ENCODE data around the gene TTC7B. TPM values are rescaled to one million over a fixed set of nuclear protein-coding genes. Genes with fewer than 3 reads are reported as not detected.

TTC7B gene
- total and polyA plus RNA-seq, 2 experiments from 2014 or later: 68.1 to 75.8 TPM

GRCh38 chr14:90520326-90520725, 295.9 kb downstream of the TTC7B start:
- H3K36me3 ChIP-seq: no peaks in the 10 kb centered on the region
- H3K4me1 ChIP-seq (ENCODE audit: low read depth): peaks cover 18% of the 10 kb centered on the region
- no peak for TF ChIP-seq CTCF (IDR thresholded peaks at IDR 0.05; ENCODE audit: low read depth, low read length)
- no peaks in the 10 kb centered on the region for H3K27me3 ChIP-seq
- no peaks in the 10 kb centered on the region for H3K9me3 ChIP-seq (ENCODE audit: low read depth)
- no peak for DNase-seq (ENCODE audit: low read depth in 1 of 2, low spot score in 1 of 2)
- no peak overlapping the region for H3K4me3 ChIP-seq
- H3K27ac ChIP-seq: no peak overlapping the region

- H3K4me1 ChIP-seq (ENCODE audit: low read depth): peaks cover 10% of the 10 kb centered on the region
- TF ChIP-seq CTCF (IDR thresholded peaks at IDR 0.05; ENCODE audit: low read depth, low read length): no peak
- DNase-seq (ENCODE audit: low read depth in 1 of 2, low spot score in 1 of 2): no peak
Measured at GRCh38 chr14:90519262-90519920, 296.8 kb downstream of the TTC7B start.

GRCh38 chr14:90518941-90519256, 297.3 kb downstream of the TTC7B start:
- Histone ChIP-seq H3K9me3 (ENCODE audit: low read depth) (no peaks in the 10 kb centered on the region), H3K4me3 (no peak overlapping the region), H3K4me1 (ENCODE audit: low read depth) (peaks cover 5% of the 10 kb centered on the region), H3K36me3 (no peaks in the 10 kb centered on the region), H3K27ac (no peak overlapping the region), H3K27me3 (no peaks in the 10 kb centered on the region)
- TF ChIP-seq CTCF (IDR thresholded peaks at IDR 0.05; ENCODE audit: low read depth, low read length): peak; percentile 60
- DNase-seq (ENCODE audit: low read depth in 1 of 2, low spot score in 1 of 2): peak in 1 of 2 donors; percentile 45

More at GRCh38 chr14:90519262-90519920, 296.8 kb downstream of the TTC7B start:
- H3K27ac ChIP-seq: no peak overlapping the region
- H3K36me3 ChIP-seq: no peaks in the 10 kb centered on the region
- H3K9me3 ChIP-seq (ENCODE audit: low read depth): no peaks in the 10 kb centered on the region
- H3K4me3 ChIP-seq: no peak overlapping the region
- H3K27me3 ChIP-seq: no peaks in the 10 kb centered on the region

DNA sequence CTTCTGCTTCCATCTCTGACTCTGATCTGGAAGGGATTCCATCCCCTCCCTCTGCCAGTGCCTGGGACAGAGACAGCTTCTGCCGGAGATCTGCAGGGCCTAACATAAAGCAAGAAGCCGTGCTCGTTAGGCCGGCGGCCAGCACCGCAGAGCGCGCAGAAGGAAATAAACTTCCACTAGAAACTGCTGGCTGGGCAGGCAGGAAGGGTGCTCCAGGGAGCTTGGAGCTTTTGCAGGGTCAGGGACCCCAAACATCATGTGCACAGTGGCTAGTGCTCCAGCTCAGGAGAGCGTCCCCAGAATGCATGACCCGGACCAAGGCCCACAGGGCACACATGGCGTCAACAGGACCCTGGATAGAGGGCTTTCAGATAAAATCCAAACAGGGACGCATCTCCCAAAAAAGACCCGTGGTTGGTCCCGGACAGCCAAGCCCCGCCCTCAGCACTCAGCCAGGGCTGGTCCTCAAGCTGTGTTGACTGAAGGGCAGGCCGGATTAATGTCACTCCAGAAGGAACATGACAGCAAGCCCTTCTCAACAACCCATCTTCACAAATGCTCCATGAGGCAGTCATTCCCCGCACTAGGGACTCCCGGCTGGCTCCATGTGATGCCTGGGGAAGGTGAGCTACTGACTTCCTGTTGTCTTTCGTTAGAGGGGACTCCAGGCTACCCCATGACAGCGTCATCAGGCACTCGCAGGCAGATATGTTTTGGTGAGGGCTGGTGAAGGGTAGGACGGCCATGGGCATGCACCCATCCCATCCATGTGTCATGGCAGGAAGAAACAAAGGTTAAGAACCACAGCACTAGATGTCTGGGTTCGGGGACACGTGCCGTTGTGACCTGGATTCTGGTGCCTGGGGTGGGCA, 297.9 kb downstream of the TTC7B start:
- TF ChIP-seq CTCF (IDR thresholded peaks at IDR 0.05; ENCODE audit: low read depth, low read length): no peak
- Histone ChIP-seq H3K4me1 (ENCODE audit: low read depth) (peaks cover 5% of the 10 kb centered on the region), H3K36me3 (no peaks in the 10 kb centered on the region), H3K27me3 (no peaks in the 10 kb centered on the region), H3K9me3 (ENCODE audit: low read depth) (no peaks in the 10 kb centered on the region), H3K4me3 (no peak overlapping the region), H3K27ac (no peak overlapping the region)
- DNase-seq (ENCODE audit: low read depth in 1 of 2, low spot score in 1 of 2): peak in 1 of 2 donors; percentile 14

GRCh38 chr14:90517076-90517841, 299.0 kb downstream of the TTC7B start:
- peaks cover 5% of the 10 kb centered on the region for H3K4me1 ChIP-seq (ENCODE audit: low read depth)
- TF ChIP-seq CTCF (IDR thresholded peaks at IDR 0.05; ENCODE audit: low read depth, low read length): no peak

More at GRCh38 chr14:90517076-90517841, 299.0 kb downstream of the TTC7B start:
- Histone ChIP-seq H3K4me3 (no peak overlapping the region), H3K27ac (no peak overlapping the region), H3K36me3 (no peaks in the 10 kb centered on the region), H3K27me3 (no peaks in the 10 kb centered on the region), H3K9me3 (ENCODE audit: low read depth) (no peaks in the 10 kb centered on the region)
- DNase-seq (ENCODE audit: low read depth in 1 of 2, low spot score in 1 of 2): no peak

Data from cardiac muscle cell (in vitro differentiated cells and primary cell).